GM21390 (cell line): ENCODE data around the gene KCNJ9.

Source experiments
- ATAC-seq: cut with Tn5 transposase; IDR thresholded peaks from one replicate; pipeline ENCODE4 v1.9.1; 2021; ENCODE audit not compliant: unreplicated experiment

Gene KCNJ9

DNA sequence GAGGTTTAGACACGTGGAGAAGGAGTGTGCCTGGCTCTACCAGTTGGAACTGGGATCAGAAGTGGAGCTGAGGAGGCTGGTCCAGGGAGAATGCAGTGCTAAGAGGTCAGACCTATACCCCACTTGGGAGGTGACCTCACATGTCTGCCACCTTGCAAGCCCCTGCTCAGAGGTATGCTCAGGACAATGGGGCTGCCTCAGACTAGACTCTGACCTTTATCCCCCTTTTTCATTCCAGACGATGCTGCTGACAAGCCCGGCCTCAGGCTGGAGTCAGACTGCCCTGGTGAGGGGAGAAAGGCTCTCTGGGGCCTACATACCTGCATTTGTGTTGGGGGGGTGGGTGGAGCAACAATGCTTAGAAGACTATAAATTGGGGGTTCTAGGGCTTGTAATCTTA, 16.6 kb upstream of the KCNJ9 start:
- no peak for ATAC-seq

DNA sequence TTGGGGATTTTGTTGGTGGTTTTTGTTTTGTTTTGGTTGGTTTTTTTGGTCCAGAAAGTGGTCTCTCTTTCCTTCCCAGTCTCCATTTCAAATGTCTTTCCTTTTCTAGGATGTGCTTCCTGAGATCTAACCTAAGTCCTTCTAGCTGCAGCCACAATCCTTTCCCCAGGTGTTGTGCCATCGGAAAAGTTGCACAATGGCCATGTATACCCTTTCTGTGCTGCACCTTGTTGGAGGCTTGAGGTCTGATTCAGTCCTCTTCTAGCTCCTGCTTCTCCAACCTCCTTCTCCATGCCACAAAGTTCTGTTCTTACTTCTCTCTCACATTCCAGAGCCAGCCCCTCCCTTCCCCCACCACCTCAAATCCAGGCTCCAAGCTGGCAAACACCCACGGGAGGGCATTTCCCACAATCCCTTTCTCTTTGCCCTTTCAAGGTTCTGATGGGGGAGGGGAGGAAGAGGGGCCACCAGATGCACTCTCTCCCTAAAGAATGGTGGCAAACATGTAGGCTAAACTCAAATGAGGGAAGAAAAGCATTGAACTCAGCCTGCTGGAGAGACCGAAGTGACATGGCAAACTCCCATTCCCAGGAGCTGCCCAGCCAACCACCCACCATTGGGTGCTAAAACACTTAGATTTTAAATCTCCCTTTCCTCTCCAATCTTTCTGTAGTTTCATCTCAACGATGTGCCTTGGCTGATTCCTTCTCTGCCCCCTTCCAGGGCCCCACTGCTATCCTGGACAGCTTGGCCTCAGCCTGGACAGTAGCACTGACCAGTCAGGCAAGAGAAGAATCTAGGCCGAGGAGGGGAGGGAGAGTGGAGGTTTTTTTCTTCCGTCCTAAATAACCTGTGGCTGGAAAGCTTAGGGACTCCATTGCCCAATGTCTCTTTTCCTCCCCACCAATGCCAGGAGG, 14.3 kb upstream of the KCNJ9 start:
- ATAC-seq: no peak

DNA sequence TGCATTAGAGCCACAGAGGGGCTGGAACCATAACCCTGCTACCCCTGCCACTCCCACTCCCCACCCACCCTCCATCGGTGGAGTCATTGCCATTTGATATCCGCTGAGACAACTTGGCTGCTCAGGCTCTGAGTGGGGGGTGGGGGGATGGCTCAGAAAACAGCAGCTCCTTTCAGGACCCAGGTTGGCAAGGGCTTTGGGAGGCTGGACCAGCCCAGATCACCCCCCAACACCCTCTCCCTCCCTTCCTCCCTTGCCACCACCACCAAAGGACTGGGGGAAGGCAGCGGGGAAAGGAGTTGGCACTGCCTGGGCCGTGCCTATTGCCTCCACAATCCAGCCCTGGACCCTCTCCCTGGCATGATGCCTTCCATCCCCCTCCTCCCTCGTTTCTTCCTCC, 13.1 kb upstream of the KCNJ9 start:
- no peak for ATAC-seq

DNA sequence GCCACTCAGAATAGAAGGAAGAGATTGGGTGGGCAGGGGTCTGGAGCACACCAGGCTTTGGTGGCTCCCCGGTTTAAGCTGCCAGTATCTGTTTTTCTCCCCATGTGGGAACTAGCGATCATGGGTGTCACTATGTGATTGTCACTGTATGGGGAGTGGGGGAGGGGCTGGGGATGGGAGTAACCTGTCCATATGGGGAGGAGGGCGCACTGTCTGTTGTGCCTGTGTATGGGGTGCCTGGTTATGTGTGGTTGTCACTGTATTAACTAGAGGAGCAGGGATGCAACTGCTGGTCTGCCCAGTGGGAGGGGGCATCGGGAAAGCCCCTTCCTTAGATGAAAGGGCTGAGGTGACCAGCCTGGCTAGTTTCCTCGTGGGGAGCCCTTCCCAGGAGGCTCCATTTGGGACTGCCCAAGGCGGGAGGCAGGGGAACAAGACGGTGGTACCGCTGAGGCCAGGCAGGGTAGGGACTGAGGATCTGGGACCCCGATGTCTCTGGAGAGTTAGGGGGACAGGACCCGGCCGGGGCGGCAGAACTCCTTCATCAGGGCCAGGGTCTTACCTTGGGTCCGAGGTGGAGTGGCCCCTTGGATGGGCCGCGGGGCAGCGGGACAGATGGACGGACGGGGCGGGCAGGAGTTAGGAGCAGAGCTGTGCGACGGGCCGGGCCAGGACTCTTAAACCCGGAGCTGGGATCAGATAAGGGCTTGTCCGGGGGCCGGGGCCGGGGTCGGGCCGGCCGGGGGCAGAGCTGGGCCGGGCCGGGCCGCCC, 11.7 kb upstream of the KCNJ9 start, which contains the start of gene KCNJ10:
KCNJ10 (minus strand) TSS at position 701 of the 772 bp plus-strand sequence. CDS start 27,628 bp downstream, outside the sequence.
- ATAC-seq: no peak

DNA sequence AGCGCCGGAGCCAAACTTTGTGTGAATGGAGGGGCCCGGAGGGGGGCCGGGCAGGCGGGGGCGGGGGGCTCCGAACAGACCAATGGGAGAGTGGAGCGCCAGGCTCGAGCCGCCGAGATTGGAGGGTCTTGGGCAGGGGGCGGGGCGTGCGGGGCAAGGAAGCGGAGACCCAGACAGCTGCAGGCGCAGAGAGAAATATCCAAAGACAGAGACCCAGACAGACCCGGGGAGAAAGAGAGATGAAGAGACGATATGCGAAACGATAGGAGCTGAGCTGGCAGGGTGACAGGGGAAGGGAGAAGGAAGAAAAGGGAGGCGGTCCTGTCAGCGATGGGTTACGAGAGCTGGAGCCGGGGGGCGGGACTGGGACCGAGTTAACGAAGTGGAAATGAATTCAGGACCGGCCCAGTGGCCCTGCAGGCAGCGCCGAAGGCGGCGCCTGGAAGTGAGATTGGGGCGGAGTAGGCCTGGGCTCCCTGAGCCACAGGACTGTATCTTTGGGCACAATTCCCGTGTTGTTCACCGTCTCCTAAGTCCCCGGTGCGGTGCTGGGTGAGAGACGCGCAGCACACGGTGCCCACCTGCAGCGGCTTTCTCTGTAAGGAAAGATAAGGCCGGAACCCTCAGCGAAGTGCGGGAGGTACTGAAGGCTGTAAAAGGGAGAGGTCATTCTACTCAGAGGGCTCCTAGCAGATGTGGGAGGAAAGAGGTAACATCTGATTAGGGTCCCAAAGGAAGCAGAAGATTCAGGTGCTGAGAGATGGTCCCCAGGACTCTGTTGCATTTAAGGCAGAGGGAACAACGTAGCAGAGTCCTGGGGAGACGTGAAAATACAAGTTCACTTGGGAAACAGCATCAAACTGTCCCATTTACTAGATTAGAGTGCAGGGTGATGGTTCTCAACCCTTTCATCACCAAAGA, 10.8 kb upstream of the KCNJ9 start:
- peak; percentile 52 for ATAC-seq

DNA sequence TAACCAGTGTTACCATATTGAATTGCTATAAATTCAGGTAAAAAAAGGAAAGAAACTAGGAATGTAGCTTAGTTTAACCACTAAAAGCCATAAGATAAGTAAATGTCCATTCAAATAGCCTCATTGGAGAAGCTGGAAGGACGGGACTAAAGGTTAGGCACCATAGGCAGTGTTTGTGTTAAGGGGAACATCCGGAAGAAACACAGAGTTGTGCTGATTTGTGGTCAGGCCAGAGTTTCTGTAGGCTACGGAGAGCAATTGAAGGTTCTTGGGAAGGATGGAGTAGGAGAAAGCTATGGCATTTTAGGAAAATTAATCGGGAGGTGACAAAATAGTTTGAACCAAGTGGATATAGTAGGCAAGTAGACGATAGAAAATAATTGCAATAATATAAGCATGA, 10.0 kb upstream of the KCNJ9 start:
- ATAC-seq: no peak

DNA sequence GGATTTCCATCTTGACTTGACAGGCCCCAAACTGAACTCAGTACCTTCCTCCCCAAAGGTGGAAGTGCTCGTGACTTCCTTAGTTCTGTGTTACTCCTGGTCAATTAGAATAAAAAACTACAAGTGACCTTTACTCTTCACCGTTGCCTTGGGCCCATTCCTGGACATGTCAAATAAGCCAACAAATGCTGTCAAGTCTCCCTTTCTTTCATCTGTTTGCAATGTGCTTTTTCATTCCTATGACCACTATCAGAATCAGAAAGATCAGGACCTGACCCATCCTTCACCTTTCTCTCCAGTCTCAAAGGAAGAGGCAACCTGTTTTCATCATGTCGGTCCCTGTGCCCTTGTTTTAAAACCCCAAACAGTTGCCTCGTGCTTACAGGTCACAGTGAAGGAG, 6.5 kb upstream of the KCNJ9 start:
- no peak for ATAC-seq

DNA sequence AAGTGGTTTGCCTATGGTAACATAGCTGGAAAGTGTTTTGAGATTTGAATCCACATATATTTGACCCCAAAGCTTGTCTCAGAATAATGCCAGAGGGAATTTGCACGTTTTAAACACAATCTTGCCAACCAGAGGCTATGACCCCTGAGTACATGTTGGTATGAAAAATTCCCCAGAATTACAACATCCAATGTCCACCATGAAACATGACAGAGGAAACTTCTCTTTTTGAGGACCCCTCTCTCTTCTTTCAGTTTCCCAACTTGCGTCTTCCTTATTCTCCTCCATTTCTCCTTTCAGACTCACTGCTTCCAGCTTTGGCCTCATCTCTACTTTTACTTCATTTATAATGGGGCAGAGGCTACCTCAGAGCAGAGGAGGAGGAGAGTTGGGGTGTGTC, 5.5 kb upstream of the KCNJ9 start:
- no peak for ATAC-seq

DNA sequence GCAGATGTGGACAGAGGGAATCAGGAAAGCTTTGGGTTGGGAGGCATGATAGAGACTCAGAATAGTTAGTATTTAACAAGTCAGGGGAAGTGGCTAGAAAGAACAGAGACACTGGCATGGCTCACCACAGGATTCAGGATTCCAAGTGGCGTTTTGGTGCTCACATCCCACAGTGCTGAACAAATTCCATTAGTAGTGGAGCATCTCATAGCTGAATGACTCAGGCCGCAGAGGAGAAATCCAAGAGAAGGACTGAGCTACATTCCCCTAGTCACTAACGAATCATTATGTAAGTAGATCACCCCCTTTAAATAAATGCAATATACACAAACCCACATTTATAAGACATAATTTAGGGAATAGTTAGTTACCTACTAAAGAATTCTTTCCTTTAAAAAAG, 5.0 kb upstream of the KCNJ9 start:
- ATAC-seq: no peak

DNA sequence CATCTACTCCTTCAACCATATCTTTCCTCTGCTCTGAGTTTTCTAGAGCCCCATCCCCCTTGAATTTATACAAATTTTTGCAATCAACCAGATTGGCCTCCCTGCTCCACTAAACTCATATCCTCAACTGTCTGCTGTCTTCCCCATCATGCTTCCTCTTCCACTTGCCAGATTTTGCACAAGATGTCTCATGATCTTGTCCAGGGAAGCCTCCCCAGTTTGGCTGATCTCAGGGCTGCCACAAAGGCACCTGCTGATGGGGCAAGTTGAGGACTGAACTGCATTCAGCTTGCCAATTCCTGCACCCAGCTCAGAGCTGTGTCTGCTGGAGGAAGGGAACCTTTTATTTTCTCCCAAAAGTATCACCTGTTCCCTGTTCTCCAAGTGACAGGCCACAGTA, 3.9 kb upstream of the KCNJ9 start:
- ATAC-seq: no peak

DNA sequence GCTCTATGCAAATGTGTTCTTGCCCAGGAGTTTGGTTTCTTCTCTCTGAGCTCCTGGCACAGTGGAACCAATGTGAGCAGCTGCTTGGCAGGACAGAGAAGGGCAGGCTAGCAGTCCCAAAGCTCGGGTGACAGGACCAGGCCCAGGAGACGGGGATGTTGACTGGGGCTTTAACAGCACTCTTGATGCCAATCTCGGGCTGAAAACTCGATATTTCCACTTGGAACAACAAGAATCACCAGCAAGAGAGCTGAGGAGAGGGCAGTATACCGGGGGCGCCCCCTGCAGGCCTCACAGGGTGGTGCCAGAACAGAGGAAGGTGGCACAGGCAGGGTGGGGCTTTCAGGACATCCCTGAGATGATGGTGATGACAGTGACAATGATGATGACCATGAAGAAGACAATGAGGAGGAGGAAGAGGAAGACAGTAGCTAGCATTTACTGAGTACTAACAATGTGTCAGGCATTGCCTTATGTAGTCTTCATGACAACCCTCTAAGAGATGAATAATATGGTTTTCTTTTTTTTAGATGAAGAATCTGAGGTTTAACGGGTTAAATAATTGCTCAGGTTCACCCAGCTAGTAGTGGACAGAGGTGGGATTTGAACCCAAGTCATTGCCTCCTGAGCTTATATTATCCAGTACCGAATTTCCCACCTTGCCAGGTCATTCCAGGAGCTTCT, 2.7 kb upstream of the KCNJ9 start:
- peak; percentile 82 for ATAC-seq

DNA sequence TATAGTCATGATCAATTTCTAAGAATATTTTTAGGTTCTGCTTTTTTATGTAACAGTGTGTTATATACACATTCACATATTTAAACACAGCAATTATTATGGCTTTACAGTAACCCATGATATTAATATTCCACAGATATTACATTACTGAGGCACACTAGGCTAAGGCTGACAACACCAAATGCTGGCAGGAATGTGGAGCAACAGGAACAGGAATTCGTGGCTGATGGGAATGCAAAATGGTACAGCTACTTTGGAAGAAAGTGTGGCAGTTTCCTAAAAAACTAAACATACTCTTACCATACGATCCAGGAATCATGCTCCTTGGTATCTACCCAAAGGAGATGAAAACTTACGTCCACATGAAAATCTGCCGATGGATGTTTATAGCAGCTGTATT, 1.9 kb upstream of the KCNJ9 start:
- ATAC-seq: no peak

DNA sequence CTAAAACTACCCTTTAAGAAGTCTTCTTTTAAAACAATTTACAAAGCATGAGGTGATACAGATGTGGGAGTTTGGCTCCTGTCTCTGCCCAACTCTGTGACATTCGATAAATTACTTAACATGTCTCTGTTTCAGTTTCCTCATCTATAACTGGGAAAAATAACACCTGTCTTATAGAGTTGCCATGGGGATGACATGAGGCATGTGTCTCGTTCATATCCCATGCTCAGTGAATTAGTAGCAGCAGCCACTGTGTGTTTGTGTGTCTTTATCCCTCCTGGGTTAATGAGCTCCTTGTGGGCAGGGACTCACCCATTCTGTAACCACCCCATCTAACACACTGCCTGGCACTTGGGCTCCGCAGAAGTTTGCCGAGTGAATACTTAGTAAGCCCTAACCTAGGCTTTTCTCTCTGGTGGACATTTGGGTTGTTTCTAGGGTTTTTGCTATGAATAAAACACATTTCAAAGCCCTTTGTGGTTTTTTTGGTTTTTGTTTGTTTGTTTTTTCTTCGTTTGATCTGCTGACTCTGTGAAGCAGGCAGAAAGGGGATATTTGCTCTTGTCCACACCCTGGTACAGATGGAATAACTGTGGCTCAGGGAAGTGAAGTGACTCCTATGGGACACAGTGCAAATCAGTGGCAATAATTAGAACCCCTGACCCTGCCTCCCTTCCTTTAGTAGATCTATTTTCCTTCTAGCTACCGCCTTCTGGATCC, 797 bp upstream of the KCNJ9 start:
- no peak for ATAC-seq

DNA sequence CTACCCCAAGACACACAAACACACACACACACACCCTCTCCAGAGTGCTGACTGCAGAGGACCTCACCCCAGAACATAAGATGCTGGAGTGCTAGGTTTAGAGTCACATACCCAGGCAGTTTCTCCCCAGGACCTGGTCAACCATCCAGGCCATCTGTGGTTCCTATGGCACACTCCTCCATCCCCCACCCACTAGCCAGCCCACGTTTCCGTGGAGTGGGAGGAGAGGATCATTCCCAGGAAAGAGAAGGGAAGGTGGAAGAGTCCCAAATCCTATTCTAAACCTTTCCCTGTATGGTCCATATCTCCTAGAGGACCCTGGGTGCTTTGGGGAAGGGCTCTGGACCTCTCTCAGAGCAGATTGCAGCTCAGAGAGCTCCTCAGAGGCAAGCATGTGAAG, 1.1 kb downstream of the KCNJ9 start:
- ATAC-seq: no peak

DNA sequence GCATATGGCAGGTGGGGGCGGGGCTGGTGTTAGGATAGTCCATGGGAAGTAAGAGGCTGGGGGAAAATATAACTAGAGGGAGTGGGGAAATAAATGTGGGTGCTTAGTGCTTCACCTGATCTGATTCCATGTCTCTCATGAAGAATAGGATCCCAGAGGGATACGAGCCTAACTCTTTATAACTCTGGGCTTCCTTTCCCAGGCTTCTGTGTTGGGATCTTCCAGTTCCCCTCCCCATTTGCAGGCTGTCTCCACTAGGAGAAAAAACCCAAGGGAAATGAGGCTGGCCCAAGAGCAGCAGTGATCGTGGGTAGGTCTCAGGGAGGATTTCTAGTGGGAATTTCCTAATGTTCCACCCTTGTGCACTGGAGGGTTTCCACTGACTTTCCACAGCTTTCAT, 1.6 kb downstream of the KCNJ9 start:
- ATAC-seq: no peak

DNA sequence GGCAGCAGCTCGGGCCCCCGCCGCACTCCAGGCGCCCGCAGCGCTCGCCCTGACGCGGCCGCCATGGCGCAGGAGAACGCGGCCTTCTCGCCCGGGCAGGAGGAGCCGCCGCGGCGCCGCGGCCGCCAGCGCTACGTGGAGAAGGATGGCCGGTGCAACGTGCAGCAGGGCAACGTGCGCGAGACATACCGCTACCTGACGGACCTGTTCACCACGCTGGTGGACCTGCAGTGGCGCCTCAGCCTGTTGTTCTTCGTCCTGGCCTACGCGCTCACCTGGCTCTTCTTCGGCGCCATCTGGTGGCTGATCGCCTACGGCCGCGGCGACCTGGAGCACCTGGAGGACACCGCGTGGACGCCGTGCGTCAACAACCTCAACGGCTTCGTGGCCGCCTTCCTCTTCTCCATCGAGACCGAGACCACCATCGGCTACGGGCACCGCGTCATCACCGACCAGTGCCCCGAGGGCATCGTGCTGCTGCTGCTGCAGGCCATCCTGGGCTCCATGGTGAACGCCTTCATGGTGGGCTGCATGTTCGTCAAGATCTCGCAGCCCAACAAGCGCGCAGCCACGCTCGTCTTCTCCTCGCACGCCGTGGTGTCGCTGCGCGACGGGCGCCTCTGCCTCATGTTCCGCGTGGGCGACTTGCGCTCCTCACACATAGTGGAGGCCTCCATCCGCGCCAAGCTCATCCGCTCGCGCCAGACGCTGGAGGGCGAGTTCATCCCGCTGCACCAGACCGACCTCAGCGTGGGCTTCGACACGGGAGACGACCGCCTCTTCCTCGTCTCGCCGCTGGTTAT, 2.8 kb downstream of the KCNJ9 start:
- peak; percentile 75 for ATAC-seq

DNA sequence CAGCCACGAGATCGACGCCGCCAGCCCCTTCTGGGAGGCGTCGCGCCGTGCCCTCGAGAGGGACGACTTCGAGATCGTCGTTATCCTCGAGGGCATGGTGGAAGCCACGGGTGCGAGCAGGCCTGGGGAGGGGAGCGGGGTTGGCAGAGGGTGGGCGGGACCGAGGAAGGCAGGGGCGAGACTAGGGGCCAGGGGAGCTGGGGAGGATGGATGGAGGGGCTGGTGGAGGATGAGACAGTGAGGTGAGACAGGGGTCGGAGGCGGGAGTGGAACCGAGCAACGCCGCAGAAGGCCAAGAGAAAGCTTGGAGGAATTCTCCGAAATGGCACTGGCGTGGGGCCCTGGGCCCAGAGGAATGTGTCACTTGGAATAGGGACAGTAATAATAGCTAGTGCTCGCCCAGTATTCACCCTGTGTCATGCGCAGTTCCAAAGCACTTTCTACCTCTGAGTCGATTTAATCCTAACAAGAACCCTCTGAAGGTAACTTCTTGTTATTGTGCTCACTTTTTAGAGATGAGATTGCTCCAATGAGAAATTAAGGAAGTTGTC, 3.5 kb downstream of the KCNJ9 start:
- ATAC-seq: no peak

DNA sequence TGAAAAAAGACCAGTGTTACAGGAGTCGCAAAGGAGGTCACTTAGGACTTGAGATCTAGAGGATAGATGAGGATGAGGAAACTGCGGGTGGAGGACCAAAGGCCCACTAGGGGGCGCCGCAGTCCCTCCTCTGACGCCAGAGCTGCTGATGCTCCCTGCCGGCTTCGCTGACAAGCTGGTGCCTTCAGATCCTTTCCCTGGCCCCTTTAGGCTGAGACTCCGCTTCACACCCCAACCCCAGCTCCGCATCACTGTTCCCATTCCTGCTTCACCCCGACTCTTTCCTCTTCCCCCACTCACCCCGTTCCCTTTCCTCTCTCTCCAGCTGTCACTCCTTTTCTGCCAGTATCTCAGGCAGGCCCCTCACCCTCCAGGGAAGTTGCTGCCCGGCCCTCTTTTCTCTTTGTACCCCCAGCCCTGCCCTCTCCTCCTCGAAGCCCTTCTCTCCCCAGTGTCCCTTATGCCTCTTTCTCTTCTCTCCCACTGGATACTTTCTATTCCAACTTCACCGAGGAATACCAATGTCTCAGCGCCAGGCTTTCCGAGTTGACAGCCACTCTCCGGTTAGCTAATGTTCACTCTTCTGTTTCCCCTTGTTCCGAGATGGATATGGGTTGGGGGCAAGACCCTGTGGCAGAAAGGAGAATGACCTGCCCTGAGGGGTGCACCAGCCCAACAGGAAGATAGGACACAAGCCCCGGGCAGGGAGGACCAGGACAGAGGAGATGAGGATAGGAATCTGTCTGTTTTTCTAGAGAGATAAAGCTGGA, 4.5 kb downstream of the KCNJ9 start:
- no peak for ATAC-seq
